OCI-LY1 (cell line): ENCODE data around the gene STX12.

Experiments
- H2AFZ ChIP-seq: fragments of 200-600 bp; sonication (generic), shearing (Covaris generic); 2 replicates; pipeline ENCODE4 v1.6.0; 2014; ENCODE audit warnings: antibody characterized with exemption, mild to moderate bottlenecking, low read length
- H3F3A ChIP-seq: fragments of 200-600 bp; sonication (generic), shearing (Covaris generic); 2 replicates; pipeline ENCODE4 v1.6.0; 2014; ENCODE audit warnings: mild to moderate bottlenecking, antibody characterized with exemption, low read length, moderate library complexity; ENCODE audit not compliant: insufficient read depth
- H3K27ac ChIP-seq: fragments of 200-600 bp; sonication (generic); 2 replicates; pipeline ENCODE4 v1.5.1; 2014; ENCODE audit warnings: low read length, mixed run types, mild to moderate bottlenecking, low read depth; ENCODE audit not compliant: poor library complexity, severe bottlenecking
- H3K27me3 ChIP-seq: fragments of 200-600 bp; sonication (generic); 2 replicates; pipeline ENCODE4 v1.6.0; 2014; ENCODE audit warnings: antibody characterized with exemption, mild to moderate bottlenecking, low read length, moderate library complexity; ENCODE audit not compliant: insufficient read depth
- H3K36me3 ChIP-seq: fragments of 200-600 bp; sonication (generic); 2 replicates; pipeline ENCODE4 v1.6.1; 2014; ENCODE audit warnings: mild to moderate bottlenecking, antibody characterized with exemption, low read length, moderate library complexity, mixed read lengths; ENCODE audit not compliant: insufficient read depth
- H3K4me1 ChIP-seq: fragments of 200-600 bp; sonication (generic); 2 replicates; pipeline ENCODE4 v1.5.1; 2014; ENCODE audit warnings: mild to moderate bottlenecking, low read length, moderate library complexity; ENCODE audit not compliant: insufficient read depth, severe bottlenecking
- H3K4me2 ChIP-seq: fragments of 200-600 bp; sonication (generic), shearing (Covaris generic); 2 replicates; pipeline ENCODE4 v1.6.1; 2014; ENCODE audit warnings: low read length
- H3K4me3 ChIP-seq: fragments of 200-600 bp; sonication (generic); 2 replicates; pipeline ENCODE4 v1.5.1; 2014; ENCODE audit warnings: low read length, low read depth, mild to moderate bottlenecking, mixed read lengths; ENCODE audit not compliant: poor library complexity, severe bottlenecking
- H3K79me2 ChIP-seq: fragments of 200-600 bp; shearing (Covaris generic); 2 replicates; pipeline ENCODE4 v1.6.1; 2016; ENCODE audit warnings: mixed run types, low read length, mixed read lengths; ENCODE audit not compliant: insufficient read depth
- H3K9ac ChIP-seq: fragments of 200-600 bp; sonication (generic), shearing (Covaris generic); 2 replicates; pipeline ENCODE4 v1.6.1; 2014; ENCODE audit warnings: mild to moderate bottlenecking, low read length, mixed read lengths
- H3K9me2 ChIP-seq: fragments of 200-600 bp; sonication (generic), shearing (Covaris generic); 2 replicates; pipeline ENCODE4 v1.6.1; 2014; ENCODE audit warnings: low read depth, mild to moderate bottlenecking, low read length, mixed read lengths
- H3K9me3 ChIP-seq: fragments of 200-600 bp; shearing (Covaris generic); 2 replicates; pipeline ENCODE4 v1.6.1; 2014; ENCODE audit warnings: low read length, mixed read lengths
- H4K20me1 ChIP-seq: fragments of 200-600 bp; sonication (generic), shearing (Covaris generic); 2 replicates; pipeline ENCODE4 v1.6.0; 2016; ENCODE audit warnings: mild to moderate bottlenecking, low read length; ENCODE audit not compliant: insufficient read depth
- CTCF ChIP-seq: fragments of 200-600 bp; sonication (generic), shearing (Covaris generic); IDR thresholded peaks from 2 replicates; pipeline ENCODE4 v1.5.1; 2017; ENCODE audit warnings: mild to moderate bottlenecking, antibody characterized with exemption, low read length, moderate library complexity, mixed read lengths
- EZH2 ChIP-seq: fragments of 200-600 bp; sonication (generic), shearing (Covaris generic); IDR thresholded peaks from 2 replicates; pipeline ENCODE4 v1.8.0; 2017; ENCODE audit warnings: borderline replicate concordance, mixed run types, mild to moderate bottlenecking, antibody characterized with exemption, low read length, moderate library complexity, mixed read lengths

Gene STX12

DNA sequence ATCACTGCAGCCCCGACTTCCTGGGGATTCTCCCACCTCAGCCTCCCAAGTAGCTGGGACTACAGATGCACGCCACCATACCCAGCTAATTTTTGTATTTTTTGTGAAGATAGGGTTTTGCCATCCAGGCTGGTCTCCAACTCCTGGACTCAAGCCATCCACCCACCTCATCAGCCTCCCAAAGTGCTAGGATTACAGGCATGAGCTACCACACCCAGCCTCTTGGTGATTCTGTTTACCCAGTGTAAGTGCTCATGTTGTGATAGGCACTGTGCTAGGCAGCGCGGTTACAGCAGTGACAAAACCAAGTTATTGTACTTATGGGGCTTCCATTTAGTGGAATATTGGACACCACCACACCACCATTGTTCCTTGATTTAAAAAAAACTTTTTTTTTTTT, 9.7 kb upstream of the STX12 start:
- peaks cover 24% of the 10 kb centered on the region for H3K36me3 ChIP-seq
- no peak for TF ChIP-seq CTCF
- no peak for TF ChIP-seq EZH2
- no peaks in the 10 kb centered on the region for H3K9me2 ChIP-seq
- no peak overlapping the region for H3K9ac ChIP-seq
- H4K20me1 ChIP-seq = no peaks in the 10 kb centered on the region
- H3K4me2 ChIP-seq = no peak overlapping the region
- no peaks in the 10 kb centered on the region for H3K79me2 ChIP-seq
- no peak overlapping the region for H3K27ac ChIP-seq
- no peak overlapping the region for H3K4me3 ChIP-seq
- H2AFZ ChIP-seq = no peak overlapping the region
- no peaks in the 10 kb centered on the region for H3K4me1 ChIP-seq
- no peaks in the 10 kb centered on the region for H3K27me3 ChIP-seq
- H3F3A ChIP-seq = no peaks in the 10 kb centered on the region; the same call in 1 of the 2 replicates
- H3K9me3 ChIP-seq = no peaks in the 10 kb centered on the region

GRCh38 chr1:27770293-27770830, 2.7 kb upstream of the STX12 start:
- Histone ChIP-seq H3K4me3 (no peak overlapping the region), H3K4me2 (no peak overlapping the region), H3K9me3 (no peaks in the 10 kb centered on the region), H3K4me1 (peaks cover 20% of the 10 kb centered on the region), H2AFZ (no peak overlapping the region), H3K9me2 (no peaks in the 10 kb centered on the region), H3K27ac (no peak overlapping the region), H3K36me3 (no peaks in the 10 kb centered on the region; the same call in 1 of the 2 replicates), H3K79me2 (peaks cover 20% of the 10 kb centered on the region), H3F3A (no peaks in the 10 kb centered on the region), H4K20me1 (no peaks in the 10 kb centered on the region), H3K27me3 (no peaks in the 10 kb centered on the region), H3K9ac (no peak overlapping the region)
- TF ChIP-seq EZH2 (no peak), CTCF (no peak)

GRCh38 chr1:27772036-27772931, 735 bp upstream of the STX12 start:
- Histone ChIP-seq H3K36me3 (peaks cover 10% of the 10 kb centered on the region; the same call in 1 of the 2 replicates), H3K27ac (peak overlapping the region; percentile 56), H2AFZ (peak overlapping the region; percentile 98), H3K9me2 (no peaks in the 10 kb centered on the region), H3K4me1 (peaks cover 20% of the 10 kb centered on the region), H3K79me2 (peaks cover 26% of the 10 kb centered on the region), H3K9ac (peak overlapping the region; percentile 57), H3K27me3 (no peaks in the 10 kb centered on the region), H3K4me3 (peak overlapping the region; percentile 90), H3K9me3 (no peaks in the 10 kb centered on the region), H3F3A (no peaks in the 10 kb centered on the region), H3K4me2 (peak overlapping the region; percentile 69), H4K20me1 (no peaks in the 10 kb centered on the region)
- no peak for TF ChIP-seq EZH2
- no peak for TF ChIP-seq CTCF
